B cell (primary cell): ENCODE results near the gene CSF2RB. TPM values are rescaled to one million over a fixed set of nuclear protein-coding genes. Genes with fewer than 3 reads are reported as not detected.
"Not testable (repeated sequence)": the region's sequence is repeated elsewhere in the genome, so short reads cannot be mapped to it uniquely, and the experiment has no call there.

ENCODE experiments used
- ATAC-seq: fragments of 200-7000 bp; cut with Tn5 transposase; one replicate; pipeline ENCODE4 v1.10.0; 2021; ENCODE audit warnings: low read depth, mild to moderate bottlenecking, moderate number of reproducible peaks, moderate library complexity
- CTCF ChIA-PET: fragments of 350-600 bp; sonication (Branson Sonifier 250); formaldehyde crosslinking; loops from one replicate; lab custom pipeline; 2021; ENCODE audit warnings: antibody characterized with exemption, inconsistent platforms; lab: Charles Lee
- POLR2A ChIA-PET: fragments of 350-600 bp; sonication (Branson Sonifier 250); formaldehyde crosslinking; loops from one replicate; lab custom pipeline; 2021; ENCODE audit warnings: antibody characterized with exemption; lab: Charles Lee
- DNase-seq: peaks from one replicate; pipeline ENCODE4 v3.0.0; 2013
- H2AFZ ChIP-seq: 2 replicates; pipeline ENCODE4 v1.6.1; 2012; ENCODE audit warnings: mild to moderate bottlenecking, low read depth, low read length; ENCODE audit not compliant: insufficient read depth, poor library complexity, severe bottlenecking
- H3K27ac ChIP-seq, 2 donors: 1 replicate in 1 of 2; 2 replicates in 1 of 2; pipeline ENCODE4 v1.5.1; 2012 to 2013; ENCODE audit warnings: low read length in 2 of 2, mild to moderate bottlenecking in 2 of 2, moderate library complexity in 1 of 2
- H3K27me3 ChIP-seq, 4 experiments: fragments of 200-600 bp in 1 of 4; sonication (generic) in 1 of 4; replicated peaks in 1 of 4; 1 replicate in 2 of 4; 2 replicates in 2 of 4; pipeline versions ENCODE4 v1.6.1 to v1.7.0; 2013 to 2016; ENCODE audit warnings: low read length in 3 of 4, mild to moderate bottlenecking in 2 of 4, mixed read lengths in 1 of 4, moderate library complexity in 1 of 4; ENCODE audit not compliant: insufficient read depth in 4 of 4, control insufficient read depth in 3 of 4; ENCODE audit errors: control extremely low read depth in 1 of 4
- H3K36me3 ChIP-seq, 2 experiments: replicated peaks in 1 of 2; 1 replicate in 1 of 2; 2 replicates in 1 of 2; pipeline versions ENCODE4 v1.6.1 to v1.7.1; 2013; ENCODE audit warnings: low read length in 1 of 2; ENCODE audit not compliant: insufficient read depth in 2 of 2, control insufficient read depth in 1 of 2; ENCODE audit errors: control extremely low read depth in 1 of 2, extremely low read depth in 1 of 2
- H3K4me1 ChIP-seq, 2 donors: fragments of 200-600 bp in 1 of 2; sonication (generic) in 1 of 2; 1 replicate in 1 of 2; 2 replicates in 1 of 2; pipeline versions ENCODE4 v1.5.1 to v1.6.1; 2013 to 2017; ENCODE audit warnings: low read length in 2 of 2; ENCODE audit not compliant: control insufficient read depth in 2 of 2, insufficient read depth in 2 of 2
- H3K4me2 ChIP-seq: replicated peaks from 2 replicates; pipeline ENCODE3; 2012; ENCODE audit warnings: mild to moderate bottlenecking, low read depth, low read length; ENCODE audit not compliant: poor library complexity, severe bottlenecking
- H3K4me3 ChIP-seq, 5 experiments: fragments of 200-600 bp in 1 of 5; sonication (generic) in 1 of 5; 1 replicate in 3 of 5; 2 replicates in 2 of 5; pipeline versions ENCODE4 v1.5.1 to v1.7.0; 2011 to 2016; ENCODE audit warnings: low read length in 4 of 5, mild to moderate bottlenecking in 4 of 5, low read depth in 2 of 5, control low read depth in 1 of 5, moderate library complexity in 1 of 5; ENCODE audit not compliant: insufficient read depth in 1 of 5; ENCODE audit errors: control extremely low read depth in 1 of 5, extremely low read depth in 1 of 5
- H3K79me2 ChIP-seq: fragments of 200-600 bp; sonication (generic); one replicate; pipeline ENCODE4 v1.6.0; 2016; ENCODE audit warnings: low read length; ENCODE audit not compliant: control insufficient read depth, insufficient read depth
- H3K9ac ChIP-seq: fragments of 200-600 bp; sonication (generic); 2 replicates; pipeline ENCODE4 v1.6.1; 2017; ENCODE audit warnings: mild to moderate bottlenecking, low read length, moderate library complexity
- H3K9me3 ChIP-seq, 3 donors: one replicate each; pipeline versions ENCODE4 v1.6.1 to v1.7.1; 2013; ENCODE audit warnings: low read length in 2 of 3; ENCODE audit not compliant: control insufficient read depth in 2 of 3, insufficient read depth in 1 of 3; ENCODE audit errors: control extremely low read depth in 1 of 3
- H4K20me1 ChIP-seq: 2 replicates; pipeline ENCODE4 v1.6.0; 2012; ENCODE audit warnings: mild to moderate bottlenecking, low read length; ENCODE audit not compliant: insufficient read depth, control insufficient read depth, poor library complexity, severe bottlenecking
- H3K27ac Mint-ChIP-seq: one replicate; pipeline ENCODE4 v1.8.0; 2021; ENCODE audit warnings: mixed read lengths
- H3K27me3 Mint-ChIP-seq: one replicate; pipeline ENCODE4 v1.8.0; 2021; ENCODE audit warnings: mixed read lengths
- H3K4me1 Mint-ChIP-seq: one replicate; pipeline ENCODE4 v1.8.0; 2021; ENCODE audit warnings: mixed read lengths
- H3K4me3 Mint-ChIP-seq: one replicate; pipeline ENCODE4 v1.8.0; 2021; ENCODE audit warnings: mixed read lengths
- H3K9me3 Mint-ChIP-seq: one replicate; pipeline ENCODE4 v1.8.0; 2022; ENCODE audit warnings: mixed read lengths; ENCODE audit not compliant: insufficient read depth
- CTCF ChIP-seq: fragments of 200-600 bp; IDR thresholded peaks from one replicate; pipeline ENCODE4 v1.8.0; 2022; ENCODE audit warnings: antibody characterized with exemption, mild to moderate bottlenecking
- EZH2 ChIP-seq: IDR thresholded peaks from 2 replicates; pipeline ENCODE4 v1.6.1; 2012; ENCODE audit warnings: borderline replicate concordance, low read depth, mild to moderate bottlenecking, moderate library complexity, low read length; ENCODE audit not compliant: insufficient read depth, poor library complexity, severe bottlenecking
- WGBS: methylation state at CpG from one replicate; pipeline ENCODE4 v1.1.5; 2013; ENCODE audit warnings: missing lambda C conversion rate; ENCODE audit not compliant: insufficient coverage; 5-methylcytosine and 5-hydroxymethylcytosine counted together
- intact Hi-C: fragments of 100-400 bp; cut with micrococcal nuclease; formaldehyde crosslinking; loops from one replicate; pipeline ENCODE4 v1.10.0; 2022
- polyA plus RNA-seq: library from polyadenylated mRNA; depleted of rRNA; stranded (reverse); fragments of >200 nt; gene quantifications from 2 replicates; pipeline ENCODE4 v1.2.3, GENCODE V29; 2012
- total RNA-seq, 2 donors: library from RNA; stranded (reverse); fragments of 120-200 nt in 1 of 2; gene quantifications; 1 replicate in 1 of 2; 2 replicates in 1 of 2; pipeline versions ENCODE4 v1.2.3 to v1.2.4, GENCODE V29; 2013 to 2022

CSF2RB gene
- total and polyA plus RNA-seq, 2 donors (not counting 1 experiment from before 2014, with no cell fraction given), result 22.0 to 39.7 TPM

DNA sequence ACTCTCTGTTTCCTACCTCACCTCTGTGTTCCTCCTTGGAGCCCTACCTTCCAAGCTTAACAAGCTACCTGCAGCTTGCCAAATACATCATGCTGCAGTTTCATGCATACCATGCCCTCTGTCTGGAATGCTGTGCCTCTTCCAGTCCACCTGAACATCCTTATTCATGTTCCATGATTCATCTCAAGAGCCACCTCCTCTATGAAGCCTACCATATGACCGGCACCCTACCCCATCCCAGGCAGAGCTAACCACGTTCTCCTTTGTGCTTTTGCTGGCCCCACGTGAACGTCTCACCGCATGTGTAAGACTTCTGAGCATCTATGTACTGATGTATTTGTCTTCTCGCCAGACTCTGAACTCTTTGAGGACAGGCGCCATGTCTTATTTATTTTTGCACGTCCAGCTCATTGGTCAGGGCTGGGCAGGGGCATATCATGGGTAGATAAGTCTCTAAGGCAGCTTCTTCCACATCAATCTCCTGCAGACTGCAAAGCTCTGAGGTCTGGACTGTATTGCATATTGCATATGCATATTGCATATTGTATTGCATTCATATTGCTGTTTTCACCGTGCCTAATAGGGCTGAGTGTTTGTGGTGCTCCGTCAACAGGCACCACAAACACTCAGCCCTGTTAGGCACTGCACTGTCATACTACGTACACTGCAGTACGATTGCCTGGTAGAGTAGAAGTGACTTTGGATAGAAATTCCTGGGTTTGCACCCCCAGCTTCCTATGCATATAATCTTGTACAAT lies 74.8 kb downstream of the CSF2RB start:
- CTCF ChIA-PET, result no interaction called here
- Histone ChIP-seq H3K27me3 (peaks cover 0 to 48% (median 13%) of the 10 kb centered on the region in 4 experiments), H3K4me1 (no peaks in the 10 kb centered on the region), H3K9ac (no peak overlapping the region), H3K27ac (no peak overlapping the region), H3K4me3 (no peak overlapping the region), H3K36me3 (no peaks in the 10 kb centered on the region), H2AFZ (no peak overlapping the region), H3K4me2 (no peak overlapping the region), H3K79me2 (no peaks in the 10 kb centered on the region), H4K20me1 (no peaks in the 10 kb centered on the region), H3K9me3 (peaks cover 13 to 17% (median 14%) of the 10 kb centered on the region in 3 donors)
- ATAC-seq (no peak), DNase-seq (no peak)
- POLR2A ChIA-PET, result no interaction called here
- 90% methylated on average over 6 of the region's 12 CpGs for WGBS
- Mint-ChIP-seq H3K9me3 (peaks cover 12% of the 10 kb centered on the region), H3K4me1 (no peaks in the 10 kb centered on the region), H3K4me3 (no peak overlapping the region), H3K27ac (no peak overlapping the region), H3K27me3 (peaks cover 61% of the 10 kb centered on the region)
- intact Hi-C loops, result no loop called here
- TF ChIP-seq CTCF (no peak), EZH2 (no peak)

DNA sequence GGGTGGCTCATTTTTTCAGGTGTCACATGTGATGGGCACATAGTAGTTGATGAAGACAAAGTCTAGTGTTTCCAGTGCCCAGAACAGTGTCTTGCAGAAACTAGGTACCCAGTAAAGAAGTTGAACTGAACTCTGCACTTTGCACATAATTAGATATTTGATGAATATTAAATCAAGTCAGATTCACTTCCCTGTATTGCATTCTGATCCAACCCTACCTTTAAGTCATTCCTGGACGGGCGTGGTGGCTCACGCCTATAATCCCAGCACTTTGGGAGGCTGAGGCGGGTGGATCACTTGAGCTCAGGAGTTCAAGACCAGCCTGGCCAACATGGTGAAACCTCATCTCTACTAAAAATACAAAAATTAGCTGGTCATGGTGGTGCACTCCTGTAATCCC lies 75.6 kb downstream of the CSF2RB start:
- 98% methylated on average over 4 of the region's 4 CpGs for WGBS
- H3K36me3 ChIP-seq, H3K27ac ChIP-seq, ATAC-seq, H3K9ac ChIP-seq, H3K4me3 Mint-ChIP-seq, H4K20me1 ChIP-seq, intact Hi-C loops, H3K27ac Mint-ChIP-seq, H3K79me2 ChIP-seq, H3K4me3 ChIP-seq, DNase-seq, H3K4me2 ChIP-seq, H2AFZ ChIP-seq, H3K4me1 Mint-ChIP-seq, CTCF ChIA-PET, H3K4me1 ChIP-seq, POLR2A ChIA-PET: not testable (repeated sequence)
- Histone ChIP-seq H3K9me3 (peaks cover 13 to 17% (median 14%) of the 10 kb centered on the region in 3 donors), H3K27me3 (peaks cover 0 to 41% (median 12%) of the 10 kb centered on the region in 4 experiments)
- peaks cover 60% of the 10 kb centered on the region for H3K27me3 Mint-ChIP-seq
- H3K9me3 Mint-ChIP-seq, result peaks cover 12% of the 10 kb centered on the region

Other genes starting within 250 kb of the CSF2RB start
- gene CACNG2, start 209.9 kb upstream of the CSF2RB start, total RNA-seq, result not detected in 2 replicates
- gene CACNG2, start 209.9 kb upstream of the CSF2RB start, polyA plus RNA-seq, result not detected in 2 replicates
- 40.3 and 42.8 TPM in 2 replicates for gene IFT27, start 137.5 kb upstream of the CSF2RB start, total RNA-seq
- 17.1 and 21.5 TPM in 2 replicates for gene IFT27, start 137.5 kb upstream of the CSF2RB start, polyA plus RNA-seq
- not detected in 2 replicates for gene PVALB, start 96.6 kb upstream of the CSF2RB start, total RNA-seq
- not detected in 2 replicates for gene PVALB, start 96.6 kb upstream of the CSF2RB start, polyA plus RNA-seq
- gene NCF4, start 52.6 kb upstream of the CSF2RB start, total RNA-seq, result 117 and 118 TPM in 2 replicates
- gene NCF4, start 52.6 kb upstream of the CSF2RB start, polyA plus RNA-seq, result 132 and 175 TPM in 2 replicates
- 5.9 and 6.2 TPM in 2 replicates for gene TST, start 105.8 kb downstream of the CSF2RB start, total RNA-seq
- gene TST, start 105.8 kb downstream of the CSF2RB start, polyA plus RNA-seq, result 1.4 TPM in 2 replicates
- 17.7 and 19.5 TPM in 2 replicates for gene MPST, start 106.1 kb downstream of the CSF2RB start, total RNA-seq
- gene MPST, start 106.1 kb downstream of the CSF2RB start, polyA plus RNA-seq, result 11.2 and 13.7 TPM in 2 replicates
- gene KCTD17, start 138.1 kb downstream of the CSF2RB start, total RNA-seq, result 40.0 and 41.3 TPM in 2 replicates
- gene KCTD17, start 138.1 kb downstream of the CSF2RB start, polyA plus RNA-seq, result 19.9 and 29.0 TPM in 2 replicates
- gene TMPRSS6, start 196.1 kb downstream of the CSF2RB start, total RNA-seq, result 0.15 TPM in 1 of 2 replicates, not detected in the other
- gene TMPRSS6, start 196.1 kb downstream of the CSF2RB start, polyA plus RNA-seq, result 0.03 TPM in 1 of 2 replicates, not detected in the other
- 2.4 and 2.5 TPM in 2 replicates for gene IL2RB, start 236.3 kb downstream of the CSF2RB start, total RNA-seq
- gene IL2RB, start 236.3 kb downstream of the CSF2RB start, polyA plus RNA-seq, result 2.0 and 4.1 TPM in 2 replicates